Measurements from ENCODE around the gene GDPD4.

Gene GDPD4

DNA sequence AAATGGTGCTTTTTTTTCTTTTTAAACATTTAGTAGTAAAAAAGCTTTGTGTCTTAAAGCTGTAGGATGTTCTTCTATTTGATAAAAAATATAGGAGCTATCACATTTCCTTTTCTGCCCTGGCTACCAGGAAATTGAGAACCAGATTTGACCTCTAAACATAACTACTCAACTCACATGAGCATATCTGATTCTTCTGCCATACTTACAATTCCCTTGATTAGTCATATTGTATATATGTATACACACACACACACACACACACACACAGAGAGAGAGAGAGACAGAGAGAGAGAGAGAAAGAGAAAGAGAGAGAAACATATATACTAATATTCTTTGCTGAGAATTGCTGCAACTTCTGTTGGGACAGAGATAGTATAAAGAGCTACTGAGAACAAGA lies 23.0 kb upstream of the GDPD4 start:
- TF ChIP-seq, protein P1, sequence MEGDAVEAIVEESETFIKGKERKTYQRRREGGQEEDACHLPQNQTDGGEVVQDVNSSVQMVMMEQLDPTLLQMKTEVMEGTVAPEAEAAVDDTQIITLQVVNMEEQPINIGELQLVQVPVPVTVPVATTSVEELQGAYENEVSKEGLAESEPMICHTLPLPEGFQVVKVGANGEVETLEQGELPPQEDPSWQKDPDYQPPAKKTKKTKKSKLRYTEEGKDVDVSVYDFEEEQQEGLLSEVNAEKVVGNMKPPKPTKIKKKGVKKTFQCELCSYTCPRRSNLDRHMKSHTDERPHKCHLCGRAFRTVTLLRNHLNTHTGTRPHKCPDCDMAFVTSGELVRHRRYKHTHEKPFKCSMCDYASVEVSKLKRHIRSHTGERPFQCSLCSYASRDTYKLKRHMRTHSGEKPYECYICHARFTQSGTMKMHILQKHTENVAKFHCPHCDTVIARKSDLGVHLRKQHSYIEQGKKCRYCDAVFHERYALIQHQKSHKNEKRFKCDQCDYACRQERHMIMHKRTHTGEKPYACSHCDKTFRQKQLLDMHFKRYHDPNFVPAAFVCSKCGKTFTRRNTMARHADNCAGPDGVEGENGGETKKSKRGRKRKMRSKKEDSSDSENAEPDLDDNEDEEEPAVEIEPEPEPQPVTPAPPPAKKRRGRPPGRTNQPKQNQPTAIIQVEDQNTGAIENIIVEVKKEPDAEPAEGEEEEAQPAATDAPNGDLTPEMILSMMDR (IDR thresholded peaks at IDR 0.05; ENCODE audit: low read depth, low read length) = no peak
- no peak for DNase-seq (ENCODE audit: extremely low read depth, low read depth)

DNA sequence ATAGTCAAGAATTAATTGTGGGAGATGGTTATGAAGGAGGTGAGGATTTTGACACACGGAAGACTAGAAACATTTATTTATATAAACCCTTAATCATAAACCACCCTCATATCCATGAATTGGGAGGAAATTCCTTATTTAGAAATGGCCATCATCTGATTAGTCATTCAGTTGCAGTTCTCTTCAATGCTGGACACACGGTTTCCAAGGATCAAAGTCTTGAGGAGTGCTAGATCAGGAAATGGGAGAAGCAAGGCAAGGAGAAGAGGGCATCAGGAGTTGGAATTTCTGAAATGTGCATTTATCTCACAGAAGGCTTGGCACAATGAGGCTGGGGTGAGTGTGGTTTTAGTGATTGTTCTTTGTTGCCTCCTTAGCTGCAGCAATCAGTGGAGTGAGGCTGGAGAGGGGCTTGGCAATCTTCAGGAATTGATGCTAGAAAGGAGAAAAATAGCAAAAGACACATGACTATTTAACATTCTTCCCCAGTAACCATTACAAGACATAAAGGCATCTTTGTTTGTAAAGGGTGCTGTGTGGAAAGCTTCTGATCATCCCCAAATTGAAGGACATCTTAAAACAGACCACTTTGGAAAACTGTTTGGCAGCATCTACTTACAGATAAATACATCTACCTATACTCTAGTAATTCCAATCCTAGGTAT lies 21.6 kb upstream of the GDPD4 start:
- DNase-seq (ENCODE audit: extremely low read depth, low read depth) = no peak

DNA sequence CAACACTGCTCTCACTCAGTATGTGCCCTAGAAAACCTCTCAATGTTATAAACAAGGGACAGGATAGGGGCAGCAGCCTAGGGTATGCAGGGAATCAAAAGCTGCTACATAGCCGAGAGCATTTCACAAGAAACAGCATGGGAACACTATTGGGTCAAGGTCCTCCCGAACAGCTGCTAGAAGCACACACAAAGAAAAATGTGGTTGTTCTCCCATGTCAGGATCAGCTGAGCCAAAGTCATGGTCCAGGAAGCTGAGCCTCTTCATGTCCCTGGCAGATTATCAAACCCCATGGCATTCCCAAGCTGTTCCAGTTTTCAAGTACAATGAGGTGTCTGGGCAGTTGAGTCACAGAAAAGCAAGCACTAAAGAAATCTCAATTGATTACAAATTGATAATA lies 21.0 kb upstream of the GDPD4 start:
- peak; percentile 23 for DNase-seq (ENCODE audit: extremely low read depth, low read depth)
- TF ChIP-seq, protein P1 (IDR thresholded peaks at IDR 0.05; ENCODE audit: low read depth, low read length) = no peak

More for the DNA sequence above, 21.6 kb upstream of the GDPD4 start:
- TF ChIP-seq, protein P1 (IDR thresholded peaks at IDR 0.05; ENCODE audit: low read depth, low read length) = no peak

DNA sequence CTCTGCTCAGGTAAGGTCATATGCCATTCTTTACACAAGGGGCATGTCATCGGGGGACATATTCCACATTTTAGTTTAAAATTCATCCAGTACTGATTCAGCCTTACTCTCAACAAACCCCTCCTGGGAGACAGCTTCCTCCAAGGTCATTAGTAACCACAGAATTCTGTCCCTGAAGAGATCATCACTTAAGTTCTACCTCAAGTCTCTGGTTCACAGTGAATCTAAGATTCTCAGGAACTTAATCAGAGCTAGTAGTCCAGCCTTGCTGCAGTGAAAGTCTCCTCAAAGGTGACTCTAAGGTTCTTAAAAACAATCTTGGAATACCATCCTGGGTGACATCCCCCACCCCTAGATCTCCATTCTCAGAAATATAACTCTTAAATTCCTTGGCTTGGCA lies 18.9 kb upstream of the GDPD4 start:
- no peak for DNase-seq (ENCODE audit: extremely low read depth, low read depth)

DNA sequence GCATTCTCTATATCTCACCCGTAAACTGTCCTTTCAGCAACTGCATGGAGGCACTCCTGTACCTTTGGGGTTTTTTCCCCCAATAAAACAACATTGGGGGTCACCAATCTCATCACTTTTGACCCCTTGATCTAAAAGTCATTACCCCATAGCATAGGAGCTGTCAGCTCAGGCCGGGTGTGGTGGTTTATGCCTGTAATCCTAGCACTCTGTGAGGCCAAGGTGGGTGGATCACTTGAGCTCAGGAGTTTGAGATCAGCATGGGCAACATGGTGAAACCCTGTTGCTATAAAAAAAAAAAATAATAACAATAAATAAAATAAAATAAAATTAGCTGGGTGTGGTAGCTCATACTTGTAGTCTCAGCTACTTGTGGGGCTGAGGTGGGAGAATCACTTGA lies 17.1 kb upstream of the GDPD4 start:
- no peak for DNase-seq (ENCODE audit: extremely low read depth, low read depth)
- TF ChIP-seq, protein P1 (IDR thresholded peaks at IDR 0.05; ENCODE audit: low read depth, low read length) = no peak

More for the DNA sequence above, 18.9 kb upstream of the GDPD4 start:
- TF ChIP-seq, protein P1 (IDR thresholded peaks at IDR 0.05; ENCODE audit: low read depth, low read length) = no peak

DNA sequence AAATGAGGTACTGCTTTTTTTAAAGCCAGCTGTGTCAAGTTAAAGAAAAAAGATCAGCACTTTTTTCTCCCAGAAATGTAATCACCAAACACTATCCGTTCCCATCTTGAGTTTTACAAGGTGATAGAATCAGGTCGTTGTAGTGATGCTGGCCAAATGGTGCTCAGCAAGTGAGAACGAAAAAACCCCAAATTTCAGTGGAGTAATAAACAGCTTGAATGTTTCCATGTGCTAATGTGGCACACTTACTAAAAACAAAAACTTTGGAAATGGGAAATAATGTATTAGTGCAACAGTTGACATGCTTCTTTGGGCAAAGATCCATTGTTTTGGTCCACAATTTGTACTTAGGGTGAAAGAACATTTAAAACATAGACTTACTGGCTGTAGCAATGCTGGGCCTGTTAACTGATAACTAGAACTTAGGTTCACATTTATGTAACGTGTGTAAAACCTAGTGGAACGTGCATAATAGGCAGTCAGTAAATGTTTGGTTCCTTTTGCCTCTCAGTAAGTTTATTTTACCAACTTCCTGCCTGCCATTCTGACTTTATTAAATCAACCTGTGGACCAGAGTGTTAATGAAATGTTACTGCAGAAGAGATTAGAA lies 15.4 kb upstream of the GDPD4 start:
- TF ChIP-seq, protein P1 (IDR thresholded peaks at IDR 0.05; ENCODE audit: low read depth, low read length) = no peak
- no peak for DNase-seq (ENCODE audit: extremely low read depth, low read depth)

DNA sequence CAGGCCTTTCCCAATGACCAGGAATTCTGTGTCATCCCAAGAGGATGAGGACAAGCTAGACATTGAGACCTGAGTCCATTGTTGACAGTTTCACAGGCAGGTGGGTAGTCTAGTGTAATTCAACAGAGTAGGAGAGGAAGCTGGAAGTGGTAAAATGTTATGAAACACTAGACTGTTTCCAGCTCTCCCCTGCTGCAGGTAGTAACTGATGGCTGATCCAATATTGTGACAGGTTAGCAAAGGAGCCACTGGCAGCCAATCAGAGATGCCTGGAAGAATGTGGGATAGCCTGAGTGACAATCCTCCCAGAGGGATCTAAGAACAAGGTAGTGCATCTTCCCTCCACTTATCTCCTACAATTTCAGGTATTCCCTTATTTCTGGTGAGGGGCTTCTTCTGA lies 10.6 kb upstream of the GDPD4 start:
- TF ChIP-seq, protein P1 (IDR thresholded peaks at IDR 0.05; ENCODE audit: low read depth, low read length) = no peak
- DNase-seq (ENCODE audit: extremely low read depth, low read depth) = no peak
